ENCODE results near the gene ARHGAP10. TPM values are rescaled to one million over a fixed set of nuclear protein-coding genes. Genes with fewer than 3 reads are reported as not detected.
"Not testable (repeated sequence)": the region's sequence is repeated elsewhere in the genome, so short reads cannot be mapped to it uniquely, and the experiment has no call there.

Gene ARHGAP10
- total RNA-seq, 2 experiments from 2014 or later: 7.1 to 8.0 TPM

- Mint-ChIP-seq H3K27ac (no peak overlapping the region), H3K27me3 (no peaks in the 10 kb centered on the region), H3K4me3 (no peak overlapping the region), H3K4me1 (ENCODE audit: low read depth) (peaks cover 56% of the 10 kb centered on the region), H3K36me3 (no peaks in the 10 kb centered on the region), H3K9me3 (no peaks in the 10 kb centered on the region)
- ChIA-PET POLR2A (interaction anchor here (0.6 kb wide), 1 partner anchor 160 kb away, joined by 4 read pairs; no protein-coding TSS in a partner anchor), CTCF (no interaction called here)
- intact Hi-C loops (cut with micrococcal nuclease): loop anchor here (5.0 kb wide), 1 partner anchor 47 kb away; no protein-coding TSS in a partner anchor
- no peak for DNase-seq
Observed at GRCh38 chr4:147790412-147790811, 58.5 kb downstream of the ARHGAP10 start.

DNA sequence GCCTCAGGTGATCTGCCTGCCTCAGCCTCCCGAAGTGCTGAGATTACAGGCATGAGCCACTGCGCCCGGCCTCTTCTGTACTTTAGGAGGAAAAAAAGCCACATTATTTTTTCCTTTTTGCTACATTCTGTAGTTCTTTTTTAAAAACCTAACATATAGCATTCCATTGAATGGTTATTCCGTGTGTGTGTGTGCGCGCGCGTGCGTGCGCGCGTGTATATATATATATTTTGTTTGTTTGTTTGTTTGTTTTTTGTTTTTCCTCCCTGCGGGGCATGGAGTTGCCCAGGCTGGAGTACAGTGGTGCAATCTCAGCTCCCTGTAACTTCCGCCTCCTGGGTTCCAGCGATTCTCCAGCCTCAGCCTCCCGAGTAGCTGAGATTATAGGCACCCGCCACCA, 59.5 kb downstream of the ARHGAP10 start:
- ChIA-PET CTCF (interaction anchor here (1.4 kb wide), 1 partner anchor 76 kb away, joined by 4 read pairs; no protein-coding TSS in a partner anchor), POLR2A (no interaction called here)
- intact Hi-C loops (cut with micrococcal nuclease): loop anchor here (5.0 kb wide), 1 partner anchor 46 kb away; no protein-coding TSS in a partner anchor
- peaks cover 48% of the 10 kb centered on the region for H3K4me1 Mint-ChIP-seq (ENCODE audit: low read depth)
- no peaks in the 10 kb centered on the region for H3K36me3 Mint-ChIP-seq
- H3K9me3 Mint-ChIP-seq: no peaks in the 10 kb centered on the region
- DNase-seq: no peak
- no peak overlapping the region for H3K4me3 Mint-ChIP-seq
- H3K27me3 Mint-ChIP-seq: no peaks in the 10 kb centered on the region
- no peak overlapping the region for H3K27ac Mint-ChIP-seq

GRCh38 chr4:147791865-147792264, 60.0 kb downstream of the ARHGAP10 start:
- Mint-ChIP-seq H3K9me3 (no peaks in the 10 kb centered on the region), H3K36me3 (no peaks in the 10 kb centered on the region), H3K4me1 (ENCODE audit: low read depth) (peaks cover 44% of the 10 kb centered on the region), H3K27ac (no peak overlapping the region), H3K27me3 (no peaks in the 10 kb centered on the region), H3K4me3 (no peak overlapping the region)
- ChIA-PET CTCF (interaction anchor here (1.2 to 1.4 kb wide), 2 partner anchors 61 to 75 kb away, joined by 3 to 4 read pairs; no protein-coding TSS in a partner anchor), POLR2A (no interaction called here)
- intact Hi-C loops (cut with micrococcal nuclease): loop anchor here (5.0 kb wide), 1 partner anchor 45 kb away; no protein-coding TSS in a partner anchor
- no peak for DNase-seq

GRCh38 chr4:147793569-147794313, 61.9 kb downstream of the ARHGAP10 start:
- intact Hi-C loops (cut with micrococcal nuclease): loop anchor here (1.0 to 5.0 kb wide), 4 partner anchors 11 to 58 kb away; no protein-coding TSS in a partner anchor
- ChIA-PET POLR2A (interaction anchor here (1.0 to 1.6 kb wide), 2 partner anchors 62 to 110 kb away, joined by 3 to 7 read pairs; partner anchors contain the start of genes ARHGAP10 and PRMT9), CTCF (interaction anchor here (0.6 to 3.2 kb wide), 2 partner anchors 16 to 73 kb away, joined by 3 to 10 read pairs; no protein-coding TSS in a partner anchor)
- DNase-seq: peak; percentile 21
- H3K4me1 Mint-ChIP-seq (ENCODE audit: low read depth): peaks cover 37% of the 10 kb centered on the region
- no peaks in the 10 kb centered on the region for H3K9me3 Mint-ChIP-seq
- H3K27me3 Mint-ChIP-seq: no peaks in the 10 kb centered on the region
- peak overlapping the region; percentile 16 for H3K4me3 Mint-ChIP-seq
- H3K27ac Mint-ChIP-seq: peak overlapping the region; percentile 50
- no peaks in the 10 kb centered on the region for H3K36me3 Mint-ChIP-seq

DNA sequence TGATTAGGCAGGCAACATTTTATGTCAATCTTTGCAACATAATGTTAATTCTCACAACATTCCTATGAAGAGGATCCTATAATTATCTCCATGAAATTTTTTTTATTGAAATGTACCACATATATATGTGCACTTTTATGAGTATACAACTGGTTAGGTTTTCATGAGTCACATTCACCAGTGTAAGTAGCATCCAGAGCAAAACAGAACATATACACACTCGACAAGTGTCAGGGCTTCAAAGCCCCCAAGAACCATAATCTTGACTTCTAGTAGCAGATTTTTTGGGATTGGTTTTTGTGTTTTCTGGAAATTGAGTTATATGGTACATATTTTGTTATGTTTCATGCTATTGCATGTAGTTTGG, 62.4 kb downstream of the ARHGAP10 start:
- H3K27me3 Mint-ChIP-seq: no peaks in the 10 kb centered on the region
- peak overlapping the region; percentile 50 for H3K27ac Mint-ChIP-seq
- POLR2A ChIA-PET: interaction anchor here (1.0 to 1.6 kb wide), 2 partner anchors 62 to 110 kb away, joined by 3 to 7 read pairs; partner anchors contain the start of genes ARHGAP10 and PRMT9
- no peak overlapping the region for H3K4me3 Mint-ChIP-seq
- no peaks in the 10 kb centered on the region for H3K36me3 Mint-ChIP-seq
- H3K9me3 Mint-ChIP-seq: no peaks in the 10 kb centered on the region
- H3K4me1 Mint-ChIP-seq (ENCODE audit: low read depth): peaks cover 39% of the 10 kb centered on the region
- CTCF ChIA-PET: interaction anchor here (1.0 to 3.2 kb wide), 2 partner anchors 14 to 72 kb away, joined by 5 to 10 read pairs; no protein-coding TSS in a partner anchor
- intact Hi-C loops (cut with micrococcal nuclease): loop anchor here (1.0 to 5.0 kb wide), 4 partner anchors 12 to 59 kb away; no protein-coding TSS in a partner anchor
- DNase-seq: no peak

DNA sequence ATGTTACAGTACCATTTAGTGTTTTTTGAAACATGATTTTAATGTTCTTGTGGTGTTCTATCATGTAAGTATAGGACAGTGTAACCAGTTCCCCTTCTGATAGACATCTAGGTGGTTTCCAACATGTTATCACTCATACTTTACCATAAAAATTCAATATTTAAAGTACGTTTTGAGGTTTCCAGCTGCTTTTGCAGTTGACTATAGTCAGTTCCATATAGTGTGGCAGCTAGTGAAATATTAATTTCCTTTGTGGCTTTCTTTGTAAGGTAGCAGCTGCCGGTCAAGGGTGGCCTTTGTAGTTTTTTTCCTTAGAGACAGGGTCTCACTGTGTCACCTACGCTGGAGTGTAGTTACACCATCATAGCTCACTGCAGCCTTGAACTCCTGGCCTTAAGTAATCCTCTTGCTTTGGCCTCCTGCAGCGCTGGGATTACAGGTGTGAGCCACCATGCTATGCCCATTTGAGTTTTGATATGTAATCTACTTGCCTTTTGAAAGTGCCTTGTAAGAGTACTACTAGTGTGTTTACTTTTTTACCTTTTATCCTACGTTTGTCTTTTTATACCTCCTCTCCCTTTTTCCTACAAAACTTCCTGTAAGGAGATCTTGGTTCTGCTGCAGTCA, 63.0 kb downstream of the ARHGAP10 start:
- ChIA-PET CTCF (interaction anchor here (1.0 to 3.2 kb wide), 3 partner anchors 13 to 86 kb away, joined by 3 to 10 read pairs (median 5); no protein-coding TSS in a partner anchor), POLR2A (interaction anchor here (1.6 kb wide), 1 partner anchor 63 kb away, joined by 7 read pairs; the partner anchor contains the start of gene ARHGAP10)
- Mint-ChIP-seq H3K4me1 (ENCODE audit: low read depth) (peaks cover 45% of the 10 kb centered on the region), H3K4me3 (no peak overlapping the region), H3K27ac (peak overlapping the region; percentile 50), H3K9me3 (no peaks in the 10 kb centered on the region), H3K27me3 (no peaks in the 10 kb centered on the region), H3K36me3 (no peaks in the 10 kb centered on the region)
- peak; percentile 18 for DNase-seq
- intact Hi-C loops (cut with micrococcal nuclease): loop anchor here (1.0 to 5.0 kb wide), 4 partner anchors 13 to 60 kb away; no protein-coding TSS in a partner anchor

GRCh38 chr4:147799057-147799456, 67.2 kb downstream of the ARHGAP10 start:
- H3K27me3 Mint-ChIP-seq; intact Hi-C loops (cut with micrococcal nuclease); POLR2A ChIA-PET; CTCF ChIA-PET; H3K4me3 Mint-ChIP-seq; H3K36me3 Mint-ChIP-seq; DNase-seq; H3K27ac Mint-ChIP-seq; H3K9me3 Mint-ChIP-seq: not testable (repeated sequence)
- H3K4me1 Mint-ChIP-seq (ENCODE audit: low read depth): peaks cover 30% of the 10 kb centered on the region

DNA sequence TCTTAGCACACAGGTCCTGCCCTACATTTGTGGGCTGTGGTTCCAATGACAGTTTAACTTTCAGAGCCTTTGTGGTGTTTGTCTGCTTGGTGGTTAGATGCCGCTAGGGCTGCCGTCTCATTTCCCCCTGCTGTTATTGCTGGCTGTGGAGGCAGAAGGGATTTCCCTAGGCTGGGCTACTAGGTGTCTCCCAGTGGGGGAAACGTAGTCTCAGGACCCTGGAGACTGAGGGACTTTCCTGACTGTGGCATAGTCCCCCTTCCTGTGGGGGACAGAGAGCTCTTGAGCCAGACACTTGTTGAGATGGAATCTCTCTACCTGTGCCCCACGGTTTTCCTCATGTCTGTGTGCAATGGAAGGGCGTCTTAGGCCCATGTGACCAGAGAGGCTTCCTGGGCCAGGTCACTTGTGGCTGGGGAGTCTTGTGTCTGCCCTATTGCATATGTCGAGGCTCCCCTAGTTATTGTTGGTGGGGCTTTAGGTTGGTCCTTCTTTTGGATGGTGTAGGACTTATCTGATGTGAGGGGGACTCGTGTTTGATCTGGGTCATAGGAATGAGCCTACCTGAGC, 68.2 kb downstream of the ARHGAP10 start:
- Mint-ChIP-seq H3K27me3 (no peaks in the 10 kb centered on the region), H3K4me1 (ENCODE audit: low read depth) (peaks cover 23% of the 10 kb centered on the region), H3K36me3 (no peaks in the 10 kb centered on the region), H3K4me3 (no peak overlapping the region), H3K9me3 (no peaks in the 10 kb centered on the region), H3K27ac (peak overlapping the region; percentile 29)
- POLR2A ChIA-PET: no interaction called here
- intact Hi-C loops (cut with micrococcal nuclease): loop anchor here (1.0 to 2.0 kb wide), 3 partner anchors 31 to 1971 kb away; no protein-coding TSS in a partner anchor
- DNase-seq: peak; percentile 84
- CTCF ChIA-PET: interaction anchor here (1.3 kb wide), 1 partner anchor 67 kb away, joined by 5 read pairs; no protein-coding TSS in a partner anchor

DNA sequence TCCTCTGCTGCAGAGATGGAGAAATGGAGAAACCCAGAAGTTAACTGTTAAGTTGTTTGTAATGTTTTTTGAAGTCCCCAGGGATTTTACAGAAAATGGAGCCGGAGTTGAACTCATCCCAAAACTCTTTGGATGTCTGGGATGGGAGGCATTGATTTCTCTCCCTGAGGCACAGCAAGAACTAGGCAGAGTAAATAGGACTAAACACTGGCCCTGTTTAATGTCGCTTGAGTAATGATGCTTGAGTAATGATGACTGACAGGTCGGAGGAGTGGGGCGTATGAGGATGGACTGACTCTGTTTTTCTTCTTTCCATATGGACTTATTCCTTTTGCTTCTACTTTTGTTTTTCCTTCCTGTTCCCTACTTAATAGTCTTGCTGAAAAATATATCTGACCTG, 69.9 kb downstream of the ARHGAP10 start:
- intact Hi-C loops (cut with micrococcal nuclease): loop anchor here (2.0 kb wide), 2 partner anchors 35 to 1973 kb away; no protein-coding TSS in a partner anchor
- H3K9me3 Mint-ChIP-seq: no peaks in the 10 kb centered on the region
- peaks cover 19% of the 10 kb centered on the region for H3K4me1 Mint-ChIP-seq (ENCODE audit: low read depth)
- no peak for DNase-seq
- POLR2A ChIA-PET: no interaction called here
- CTCF ChIA-PET: interaction anchor here (0.6 to 0.8 kb wide), 2 partner anchors 62 to 65 kb away, joined by 3 to 4 read pairs; no protein-coding TSS in a partner anchor
- no peak overlapping the region for H3K4me3 Mint-ChIP-seq
- H3K27me3 Mint-ChIP-seq: no peaks in the 10 kb centered on the region
- no peaks in the 10 kb centered on the region for H3K36me3 Mint-ChIP-seq
- no peak overlapping the region for H3K27ac Mint-ChIP-seq

- intact Hi-C loops (cut with micrococcal nuclease): no loop called here
- no peak overlapping the region for H3K4me3 Mint-ChIP-seq
- no peaks in the 10 kb centered on the region for H3K27me3 Mint-ChIP-seq
- CTCF ChIA-PET: interaction anchor here (0.6 kb wide), 1 partner anchor 63 kb away, joined by 3 read pairs; no protein-coding TSS in a partner anchor
- no peak for DNase-seq
- H3K9me3 Mint-ChIP-seq: no peaks in the 10 kb centered on the region
- no peaks in the 10 kb centered on the region for H3K36me3 Mint-ChIP-seq
- no peak overlapping the region for H3K27ac Mint-ChIP-seq
- POLR2A ChIA-PET: no interaction called here
- peaks cover 19% of the 10 kb centered on the region for H3K4me1 Mint-ChIP-seq (ENCODE audit: low read depth)
Observed at GRCh38 chr4:147802346-147802745, 70.5 kb downstream of the ARHGAP10 start.

DNA sequence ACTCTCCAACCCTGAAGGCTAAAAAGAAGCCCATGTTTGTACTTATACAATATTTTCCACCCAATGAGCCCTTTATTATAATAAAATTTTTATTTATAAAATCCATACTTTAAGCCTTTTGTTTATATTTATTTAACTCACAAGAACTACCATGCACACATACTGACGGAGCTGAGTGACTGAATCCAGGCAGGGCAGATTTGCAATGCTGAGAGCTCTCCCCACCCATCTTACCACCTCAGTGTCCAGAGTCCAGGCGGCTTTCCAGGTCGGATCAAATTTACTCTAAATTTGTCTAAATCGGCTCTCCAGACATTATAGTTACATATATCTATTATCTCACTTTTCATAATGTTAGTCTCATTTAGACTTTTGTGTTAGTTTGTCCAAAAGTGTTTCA, 74.1 kb downstream of the ARHGAP10 start:
- Mint-ChIP-seq H3K27me3 (no peaks in the 10 kb centered on the region), H3K9me3 (no peaks in the 10 kb centered on the region), H3K36me3 (no peaks in the 10 kb centered on the region), H3K27ac (no peak overlapping the region), H3K4me3 (no peak overlapping the region), H3K4me1 (ENCODE audit: low read depth) (peaks cover 9% of the 10 kb centered on the region)
- no peak for DNase-seq
- ChIA-PET POLR2A (no interaction called here), CTCF (no interaction called here)
- intact Hi-C loops (cut with micrococcal nuclease): no loop called here
